Activated CD4-positive, alpha-beta memory T cell treated with anti-CD3 and anti-CD28 coated beads, Interleukin-2, amount 10 ng/mL, durations not matched to agents 7 days and 5 days (primary cell): ENCODE data around the gene SUMF1. TPM values are rescaled to one million over a fixed set of nuclear protein-coding genes. Genes with fewer than 3 reads are reported as not detected.

ENCODE experiments used
- CTCF ChIA-PET: fragments of 350-600 bp; sonication (Branson Sonifier 250); formaldehyde crosslinking; loops from one replicate; lab custom pipeline; 2021; ENCODE audit warnings: antibody characterized with exemption, inconsistent platforms; lab: Charles Lee
- POLR2A ChIA-PET: fragments of 350-600 bp; sonication (Branson Sonifier 250); formaldehyde crosslinking; loops from one replicate; lab custom pipeline; 2021; ENCODE audit warnings: antibody characterized with exemption; lab: Charles Lee
- DNase-seq: peaks from one replicate; pipeline ENCODE4 v3.0.0-alpha.2; 2020
- H3K27ac Mint-ChIP-seq: one replicate; pipeline ENCODE4 v1.8.0; 2021; ENCODE audit warnings: mild to moderate bottlenecking, mixed read lengths
- H3K27me3 Mint-ChIP-seq: one replicate; pipeline ENCODE4 v1.8.0; 2021; ENCODE audit warnings: mixed read lengths
- H3K36me3 Mint-ChIP-seq: one replicate; pipeline ENCODE4 v1.8.0; 2021; ENCODE audit warnings: low read depth, mixed read lengths
- H3K4me1 Mint-ChIP-seq: one replicate; pipeline ENCODE4 v1.8.0; 2021; ENCODE audit warnings: mixed read lengths
- H3K4me3 Mint-ChIP-seq: one replicate; pipeline ENCODE4 v1.8.0; 2021; ENCODE audit warnings: mild to moderate bottlenecking, mixed read lengths
- H3K9me3 Mint-ChIP-seq: one replicate; pipeline ENCODE4 v1.8.0; 2021; ENCODE audit warnings: mixed read lengths
- total RNA-seq, 2 experiments: library from RNA; stranded (reverse); gene quantifications; one replicate each; pipeline ENCODE4 v1.2.3, GENCODE V29; 2021

Gene SUMF1
- total RNA-seq, 2 experiments from 2014 or later = 7.1 to 7.3 TPM

DNA sequence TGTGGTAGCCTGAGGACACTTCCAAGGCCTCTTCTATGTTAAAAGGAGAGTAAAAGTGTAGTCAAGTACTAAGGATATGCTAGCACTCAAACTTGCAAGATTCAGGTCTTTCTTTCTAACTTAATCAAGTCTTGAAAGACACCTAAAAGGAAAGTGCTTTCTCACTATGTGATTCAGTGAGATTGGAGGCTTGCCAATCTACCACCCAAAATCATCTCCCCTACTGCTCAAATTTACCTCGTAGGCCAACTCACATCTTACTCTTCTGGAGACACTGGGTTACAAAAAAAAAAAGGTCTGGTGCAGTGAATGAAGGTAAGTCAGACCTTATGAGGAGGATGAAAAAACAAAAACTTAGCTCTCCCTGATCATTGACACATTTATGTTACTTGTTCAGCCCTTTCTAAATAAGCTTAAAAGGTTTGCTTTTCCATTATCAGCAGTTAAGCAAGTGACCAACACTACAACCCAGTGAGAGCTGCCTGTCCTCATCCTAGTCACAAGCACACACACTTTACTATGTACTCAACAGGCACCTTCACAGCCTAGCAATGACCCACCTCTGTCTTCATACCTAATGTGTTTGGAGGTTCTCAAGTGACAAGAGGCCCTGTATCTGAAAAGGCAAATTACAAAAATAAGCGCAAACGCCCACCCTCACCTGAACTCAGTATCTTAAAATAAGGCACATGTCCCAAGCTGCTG, 19.6 kb downstream of the SUMF1 start:
- Mint-ChIP-seq H3K4me1 (no peaks in the 10 kb centered on the region), H3K27me3 (no peaks in the 10 kb centered on the region), H3K4me3 (no peak overlapping the region), H3K9me3 (no peaks in the 10 kb centered on the region), H3K36me3 (peaks cover 18% of the 10 kb centered on the region), H3K27ac (no peak overlapping the region)
- CTCF ChIA-PET = interaction anchor here (1.2 kb wide), 1 partner anchor 11 kb away, joined by 4 read pairs; no protein-coding TSS in a partner anchor
- DNase-seq = no peak
- POLR2A ChIA-PET = interaction anchor here (0.6 to 1.2 kb wide), 2 partner anchors 10 to 20 kb away, joined by 3 to 4 read pairs; partner anchors contain the start of gene SUMF1

DNA sequence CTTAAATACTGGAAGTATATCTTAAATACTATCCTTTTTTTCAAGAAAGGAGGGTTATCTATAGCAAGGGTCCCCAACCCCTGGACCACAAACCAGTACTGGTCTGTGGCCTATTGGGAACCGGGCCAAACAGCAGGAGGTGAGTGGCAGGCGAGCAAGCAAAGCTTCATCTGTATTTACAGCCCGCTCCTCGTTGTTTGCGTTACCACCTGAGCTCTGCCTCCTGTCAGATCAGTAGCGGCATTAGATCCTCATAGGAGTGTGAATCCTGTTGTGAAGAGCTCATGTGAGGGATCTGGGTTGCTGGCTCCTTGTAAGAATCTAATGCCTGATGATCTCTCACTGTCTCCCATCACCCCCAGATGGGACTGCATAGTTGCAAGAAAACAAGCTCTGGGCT, 26.1 kb downstream of the SUMF1 start:
- no peak overlapping the region for H3K4me3 Mint-ChIP-seq
- H3K36me3 Mint-ChIP-seq = peaks cover 6% of the 10 kb centered on the region
- ChIA-PET POLR2A (no interaction called here), CTCF (no interaction called here)
- H3K27me3 Mint-ChIP-seq = no peaks in the 10 kb centered on the region
- no peaks in the 10 kb centered on the region for H3K9me3 Mint-ChIP-seq
- no peak for DNase-seq
- H3K4me1 Mint-ChIP-seq = no peaks in the 10 kb centered on the region
- H3K27ac Mint-ChIP-seq = no peak overlapping the region

- CTCF ChIA-PET = no interaction called here
Observed at GRCh38 chr3:4438296-4438695, 28.8 kb downstream of the SUMF1 start.

GRCh38 chr3:4432259-4432658, 34.8 kb downstream of the SUMF1 start:
- Mint-ChIP-seq H3K27me3 (no peaks in the 10 kb centered on the region), H3K9me3 (peaks cover 6% of the 10 kb centered on the region), H3K36me3 (peaks cover 25% of the 10 kb centered on the region), H3K27ac (no peak overlapping the region), H3K4me1 (peaks cover under 1% of the 10 kb centered on the region), H3K4me3 (no peak overlapping the region)
- no peak for DNase-seq
- POLR2A ChIA-PET = no interaction called here
- CTCF ChIA-PET = interaction anchor here (0.7 kb wide), 1 partner anchor 82 kb away, joined by 3 read pairs; no protein-coding TSS in a partner anchor

More at GRCh38 chr3:4438296-4438695, 28.8 kb downstream of the SUMF1 start:
- H3K9me3 Mint-ChIP-seq = no peaks in the 10 kb centered on the region
- no peaks in the 10 kb centered on the region for H3K4me1 Mint-ChIP-seq
- H3K27ac Mint-ChIP-seq = no peak overlapping the region
- peaks cover 9% of the 10 kb centered on the region for H3K36me3 Mint-ChIP-seq
- DNase-seq = no peak
- H3K27me3 Mint-ChIP-seq = no peaks in the 10 kb centered on the region
- POLR2A ChIA-PET = no interaction called here
- H3K4me3 Mint-ChIP-seq = no peak overlapping the region

- Mint-ChIP-seq H3K27me3 (no peaks in the 10 kb centered on the region), H3K9me3 (peaks cover 6% of the 10 kb centered on the region), H3K4me1 (peaks cover 8% of the 10 kb centered on the region), H3K4me3 (no peak overlapping the region), H3K36me3 (peaks cover 25% of the 10 kb centered on the region), H3K27ac (no peak overlapping the region)
- DNase-seq = no peak
- POLR2A ChIA-PET = no interaction called here
- CTCF ChIA-PET = no interaction called here
Observed at GRCh38 chr3:4429648-4430350, 37.3 kb downstream of the SUMF1 start.

GRCh38 chr3:4426782-4427344, 40.2 kb downstream of the SUMF1 start:
- Mint-ChIP-seq H3K27me3 (no peaks in the 10 kb centered on the region), H3K36me3 (peaks cover 17% of the 10 kb centered on the region), H3K27ac (no peak overlapping the region), H3K9me3 (peaks cover 6% of the 10 kb centered on the region), H3K4me3 (no peak overlapping the region), H3K4me1 (peaks cover 14% of the 10 kb centered on the region)
- ChIA-PET POLR2A (interaction anchor here (1.1 kb wide), 1 partner anchor 76 kb away, joined by 3 read pairs; no protein-coding TSS in a partner anchor), CTCF (interaction anchor here (1.1 kb wide), 1 partner anchor 76 kb away, joined by 3 read pairs; no protein-coding TSS in a partner anchor)
- DNase-seq = no peak

GRCh38 chr3:4426261-4426781, 40.7 kb downstream of the SUMF1 start:
- POLR2A ChIA-PET = interaction anchor here (1.1 kb wide), 1 partner anchor 75 kb away, joined by 3 read pairs; no protein-coding TSS in a partner anchor
- Mint-ChIP-seq H3K27ac (no peak overlapping the region), H3K4me1 (peaks cover 19% of the 10 kb centered on the region), H3K4me3 (no peak overlapping the region), H3K36me3 (peaks cover 11% of the 10 kb centered on the region), H3K27me3 (no peaks in the 10 kb centered on the region), H3K9me3 (peaks cover 2% of the 10 kb centered on the region)
- no peak for DNase-seq
- CTCF ChIA-PET = interaction anchor here (1.1 kb wide), 1 partner anchor 75 kb away, joined by 3 read pairs; no protein-coding TSS in a partner anchor

- H3K36me3 Mint-ChIP-seq = peaks cover 9% of the 10 kb centered on the region
- H3K27me3 Mint-ChIP-seq = no peaks in the 10 kb centered on the region
- no peak for DNase-seq
- H3K27ac Mint-ChIP-seq = no peak overlapping the region
- H3K4me3 Mint-ChIP-seq = no peak overlapping the region
- no peaks in the 10 kb centered on the region for H3K9me3 Mint-ChIP-seq
- POLR2A ChIA-PET = no interaction called here
- CTCF ChIA-PET = no interaction called here
- peaks cover 25% of the 10 kb centered on the region for H3K4me1 Mint-ChIP-seq
Observed at GRCh38 chr3:4425707-4426106, 41.4 kb downstream of the SUMF1 start.

DNA sequence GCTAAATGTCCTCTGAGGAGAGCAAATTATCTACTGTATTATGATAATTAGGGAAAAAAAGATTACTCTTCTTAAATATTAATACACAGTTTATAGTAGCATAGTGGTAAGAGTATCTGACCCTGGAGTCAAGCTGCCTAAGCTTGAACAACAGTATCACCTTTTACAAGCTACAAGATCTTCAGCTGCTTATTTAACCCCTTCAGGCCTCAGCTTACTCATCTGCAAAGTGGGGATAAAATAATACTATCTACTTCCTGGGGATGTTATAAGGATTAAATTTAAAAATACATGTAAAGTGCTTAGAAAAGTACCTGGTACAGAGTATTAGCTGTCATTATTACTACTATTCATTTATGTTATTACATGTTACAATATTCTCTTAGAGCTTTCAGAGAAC, 42.0 kb downstream of the SUMF1 start:
- no peak for DNase-seq
- Mint-ChIP-seq H3K9me3 (no peaks in the 10 kb centered on the region), H3K27me3 (no peaks in the 10 kb centered on the region), H3K36me3 (peaks cover 6% of the 10 kb centered on the region), H3K4me1 (peaks cover 25% of the 10 kb centered on the region), H3K27ac (no peak overlapping the region), H3K4me3 (no peak overlapping the region)
- POLR2A ChIA-PET = no interaction called here
- CTCF ChIA-PET = no interaction called here

DNA sequence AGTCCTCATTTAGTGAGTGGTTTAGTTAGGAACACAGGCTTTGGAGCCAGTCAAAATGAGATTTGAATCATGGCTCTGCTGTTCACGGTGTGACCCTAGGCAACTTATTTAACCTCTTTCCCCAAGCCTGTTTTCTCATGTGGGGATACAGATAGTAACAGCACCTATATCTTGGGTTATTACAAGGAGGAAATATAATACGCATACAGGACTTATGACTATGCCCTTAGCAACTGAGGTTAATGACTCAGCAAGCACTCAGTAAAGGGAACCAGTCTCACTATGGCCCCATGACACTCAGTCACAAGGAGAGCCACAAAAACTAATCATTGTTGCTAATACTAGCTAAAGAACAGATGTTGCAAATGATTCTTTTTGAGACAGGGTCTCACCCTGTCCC, 45.9 kb downstream of the SUMF1 start:
- H3K27ac Mint-ChIP-seq = no peak overlapping the region
- ChIA-PET POLR2A (interaction anchor here (0.7 to 1.4 kb wide), 3 partner anchors 27 to 84 kb away, joined by 3 read pairs; no protein-coding TSS in a partner anchor), CTCF (interaction anchor here (1.0 kb wide), 1 partner anchor 26 kb away, joined by 3 read pairs; no protein-coding TSS in a partner anchor)
- no peaks in the 10 kb centered on the region for H3K27me3 Mint-ChIP-seq
- H3K9me3 Mint-ChIP-seq = no peaks in the 10 kb centered on the region
- no peak for DNase-seq
- peaks cover 21% of the 10 kb centered on the region for H3K4me1 Mint-ChIP-seq
- H3K36me3 Mint-ChIP-seq = peaks cover 12% of the 10 kb centered on the region
- no peak overlapping the region for H3K4me3 Mint-ChIP-seq

DNA sequence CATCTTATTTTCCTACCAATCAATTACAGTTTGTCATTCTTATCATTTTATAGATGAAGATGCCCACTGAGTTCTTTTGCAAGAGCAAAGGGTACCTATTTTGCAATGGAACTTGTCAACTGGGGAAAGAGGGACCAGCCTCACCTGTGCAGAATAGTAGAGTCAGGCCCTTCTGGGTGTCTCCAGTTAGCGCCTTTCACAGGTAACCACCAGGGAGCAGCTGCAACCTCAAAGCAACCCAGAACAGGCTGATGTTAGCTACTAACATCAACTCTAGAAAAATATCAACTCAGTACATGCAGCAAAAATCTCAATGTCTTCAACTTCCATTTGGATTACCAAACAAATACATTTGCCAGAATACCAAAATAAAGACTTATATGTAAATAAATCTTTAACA, 47.1 kb downstream of the SUMF1 start:
- H3K27me3 Mint-ChIP-seq = no peaks in the 10 kb centered on the region
- ChIA-PET CTCF (no interaction called here), POLR2A (no interaction called here)
- H3K4me1 Mint-ChIP-seq = peaks cover 19% of the 10 kb centered on the region
- H3K36me3 Mint-ChIP-seq = peaks cover 12% of the 10 kb centered on the region
- H3K9me3 Mint-ChIP-seq = no peaks in the 10 kb centered on the region
- DNase-seq = no peak
- H3K4me3 Mint-ChIP-seq = no peak overlapping the region
- no peak overlapping the region for H3K27ac Mint-ChIP-seq

GRCh38 chr3:4419386-4419785, 47.7 kb downstream of the SUMF1 start:
- Mint-ChIP-seq H3K27ac (no peak overlapping the region), H3K4me1 (peaks cover 19% of the 10 kb centered on the region), H3K9me3 (no peaks in the 10 kb centered on the region), H3K36me3 (peaks cover 12% of the 10 kb centered on the region), H3K27me3 (no peaks in the 10 kb centered on the region), H3K4me3 (no peak overlapping the region)
- CTCF ChIA-PET = no interaction called here
- POLR2A ChIA-PET = no interaction called here
- no peak for DNase-seq

- Mint-ChIP-seq H3K9me3 (no peaks in the 10 kb centered on the region), H3K27me3 (no peaks in the 10 kb centered on the region), H3K36me3 (peaks cover 11% of the 10 kb centered on the region), H3K4me3 (no peak overlapping the region), H3K4me1 (peaks cover 19% of the 10 kb centered on the region), H3K27ac (no peak overlapping the region)
- DNase-seq = no peak
- ChIA-PET CTCF (no interaction called here), POLR2A (no interaction called here)
Observed at GRCh38 chr3:4418156-4418555, 48.9 kb downstream of the SUMF1 start.
